Peyer's patch (tissue), 4 donors: ENCODE results near the gene STOM.
A peak's percentile ranks its signal among the peaks of the same experiment; 100 is the strongest.

Experiments
- POLR2A ChIP-seq, 2 donors: fragments of 450-650 bp; IDR thresholded peaks; one replicate each; pipeline ENCODE4 v1.5.1; 2017; ENCODE audit warnings: antibody characterized with exemption in 2 of 2, mild to moderate bottlenecking in 2 of 2, moderate library complexity in 2 of 2
- TF ChIP-seq, protein P1 (sequence below), 6 experiments: fragments of 450-650 bp in 4 of 6; fragments of 200-600 bp in 2 of 6; sonication (generic) in 1 of 6; IDR thresholded peaks; one replicate each; pipeline ENCODE4 v1.5.1; 2017 to 2019; ENCODE audit warnings: antibody characterized with exemption in 6 of 6, mild to moderate bottlenecking in 3 of 6, moderate library complexity in 1 of 6

DNA sequence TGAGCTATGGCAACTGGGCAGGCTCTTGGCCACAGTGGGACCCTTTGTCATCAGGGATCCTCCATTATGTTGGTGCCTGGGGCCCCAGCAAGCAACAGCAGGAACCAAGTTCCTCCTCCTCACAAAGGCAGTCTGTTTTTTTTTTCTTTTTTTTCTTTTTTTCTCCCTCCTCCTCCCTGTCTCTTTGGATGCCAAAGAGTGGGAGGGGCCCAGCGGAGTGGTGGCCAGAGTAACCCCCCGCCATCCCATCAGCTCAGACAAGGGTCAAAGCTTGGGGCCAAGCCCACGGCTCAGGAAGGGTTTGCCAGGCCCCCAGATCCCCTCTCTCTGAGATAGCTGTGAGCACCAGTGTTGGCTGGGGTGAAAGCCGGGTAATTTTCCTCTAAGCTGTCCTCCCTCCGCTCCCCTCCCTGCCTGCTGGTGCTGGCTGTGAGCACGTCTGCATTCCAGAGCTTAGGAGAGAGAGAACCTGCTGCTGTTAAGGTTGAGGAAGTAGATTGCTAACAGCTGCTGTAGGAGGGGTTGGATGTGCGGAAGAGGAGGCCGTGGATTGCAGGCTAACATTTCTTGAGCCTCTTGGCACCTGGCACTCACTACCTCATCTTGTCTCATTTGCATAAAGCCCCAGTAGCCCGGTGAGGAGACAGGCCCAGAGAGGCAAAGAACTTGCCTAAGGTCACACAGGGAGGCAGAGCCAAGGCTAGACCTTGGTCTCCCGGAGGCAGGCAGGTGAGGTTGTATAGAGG, 80.9 kb downstream of the STOM start:
- TF ChIP-seq POLR2A (IDR thresholded peaks at IDR 0.05): peak in 1 of 2 donors; percentile 23
- TF ChIP-seq, protein P1, sequence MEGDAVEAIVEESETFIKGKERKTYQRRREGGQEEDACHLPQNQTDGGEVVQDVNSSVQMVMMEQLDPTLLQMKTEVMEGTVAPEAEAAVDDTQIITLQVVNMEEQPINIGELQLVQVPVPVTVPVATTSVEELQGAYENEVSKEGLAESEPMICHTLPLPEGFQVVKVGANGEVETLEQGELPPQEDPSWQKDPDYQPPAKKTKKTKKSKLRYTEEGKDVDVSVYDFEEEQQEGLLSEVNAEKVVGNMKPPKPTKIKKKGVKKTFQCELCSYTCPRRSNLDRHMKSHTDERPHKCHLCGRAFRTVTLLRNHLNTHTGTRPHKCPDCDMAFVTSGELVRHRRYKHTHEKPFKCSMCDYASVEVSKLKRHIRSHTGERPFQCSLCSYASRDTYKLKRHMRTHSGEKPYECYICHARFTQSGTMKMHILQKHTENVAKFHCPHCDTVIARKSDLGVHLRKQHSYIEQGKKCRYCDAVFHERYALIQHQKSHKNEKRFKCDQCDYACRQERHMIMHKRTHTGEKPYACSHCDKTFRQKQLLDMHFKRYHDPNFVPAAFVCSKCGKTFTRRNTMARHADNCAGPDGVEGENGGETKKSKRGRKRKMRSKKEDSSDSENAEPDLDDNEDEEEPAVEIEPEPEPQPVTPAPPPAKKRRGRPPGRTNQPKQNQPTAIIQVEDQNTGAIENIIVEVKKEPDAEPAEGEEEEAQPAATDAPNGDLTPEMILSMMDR (IDR thresholded peaks at IDR 0.05): no peak
